Liver (tissue), 9 donors: ENCODE measurements around the gene DPYSL4. TPM values are rescaled to one million over a fixed set of nuclear protein-coding genes. Genes with fewer than 3 reads are reported as not detected.

Experiments used
- DNase-seq: peaks from one replicate; pipeline ENCODE4 v3.0.0-alpha.2; 2017; ENCODE audit warnings: low spot score
- H3K27ac ChIP-seq, 2 donors: one replicate each; pipeline ENCODE4 v1.7.0; 2013; ENCODE audit warnings: inconsistent platforms in 2 of 2, low read length in 2 of 2, control low read depth in 1 of 2, low read depth in 1 of 2, mild to moderate bottlenecking in 1 of 2
- H3K27me3 ChIP-seq, 4 donors: one replicate each; pipeline versions ENCODE4 v1.6.1 to v1.7.0; 2013; ENCODE audit warnings: low read length in 3 of 4, inconsistent platforms in 1 of 4, mild to moderate bottlenecking in 1 of 4, moderate library complexity in 1 of 4; ENCODE audit not compliant: control insufficient read depth in 4 of 4, insufficient read depth in 4 of 4
- H3K36me3 ChIP-seq, 4 donors: one replicate each; pipeline versions ENCODE4 v1.6.1 to v1.7.0; 2013; ENCODE audit warnings: low read length in 3 of 4, mild to moderate bottlenecking in 3 of 4, low read depth in 1 of 4, moderate library complexity in 1 of 4; ENCODE audit not compliant: control insufficient read depth in 4 of 4, insufficient read depth in 3 of 4
- H3K4me1 ChIP-seq, 4 donors: one replicate each; pipeline versions ENCODE4 v1.6.1 to v1.7.0; 2013; ENCODE audit warnings: low read length in 3 of 4, mild to moderate bottlenecking in 3 of 4, moderate library complexity in 1 of 4; ENCODE audit not compliant: control insufficient read depth in 4 of 4, insufficient read depth in 4 of 4
- H3K4me3 ChIP-seq, 3 donors: one replicate each; pipeline versions ENCODE4 v1.6.1 to v1.7.0; 2013; ENCODE audit warnings: low read length in 3 of 3, control low read depth in 1 of 3, low read depth in 1 of 3, mild to moderate bottlenecking in 1 of 3
- H3K9ac ChIP-seq, 2 donors: one replicate each; pipeline ENCODE4 v1.7.0; 2013; ENCODE audit warnings: low read length in 2 of 2, mild to moderate bottlenecking in 2 of 2, moderate library complexity in 2 of 2, control low read depth in 1 of 2, low read depth in 1 of 2
- H3K9me3 ChIP-seq, 4 donors: one replicate each; pipeline versions ENCODE4 v1.6.1 to v1.7.0; 2013; ENCODE audit warnings: low read length in 3 of 4; ENCODE audit not compliant: control insufficient read depth in 4 of 4
- ATF3 ChIP-seq: IDR thresholded peaks from 2 replicates; pipeline ENCODE4 v1.6.1; 2016; ENCODE audit warnings: antibody characterized with exemption
- CTCF ChIP-seq: fragments of 150-350 bp; IDR thresholded peaks from 2 replicates; pipeline ENCODE4 v1.5.1; 2017; ENCODE audit warnings: improper control_type of control experiment, low read depth, low read length; ENCODE audit not compliant: missing input control
- EGR1 ChIP-seq, 2 donors: IDR thresholded peaks; 2 replicates each; pipeline ENCODE4 v1.6.1; 2016 to 2018; ENCODE audit warnings: antibody characterized with exemption in 2 of 2, low read depth in 2 of 2
- FOXA1 ChIP-seq: IDR thresholded peaks from 2 replicates; pipeline ENCODE4 v1.6.1; 2016; ENCODE audit warnings: antibody characterized with exemption
- FOXA2 ChIP-seq: IDR thresholded peaks from 2 replicates; pipeline ENCODE4 v1.6.1; 2016; ENCODE audit warnings: antibody characterized with exemption
- GABPA ChIP-seq, 2 donors: IDR thresholded peaks in 1 of 2; conservative IDR thresholded peaks in 1 of 2; 2 replicates each; pipeline ENCODE4 v1.6.1; 2016; ENCODE audit warnings: antibody characterized with exemption in 2 of 2, mild to moderate bottlenecking in 1 of 2, moderate library complexity in 1 of 2
- HNF4A ChIP-seq, 2 donors: conservative IDR thresholded peaks; 2 replicates each; pipeline ENCODE4 v1.6.1; 2016; ENCODE audit warnings: antibody characterized with exemption in 2 of 2, mild to moderate bottlenecking in 2 of 2
- HNF4G ChIP-seq: IDR thresholded peaks from 2 replicates; pipeline ENCODE4 v1.6.1; 2016; ENCODE audit warnings: antibody characterized with exemption
- JUND ChIP-seq, 2 donors: IDR thresholded peaks; 2 replicates each; pipeline ENCODE4 v1.6.1; 2016; ENCODE audit warnings: antibody characterized with exemption in 2 of 2
- MAX ChIP-seq: IDR thresholded peaks from 2 replicates; pipeline ENCODE4 v1.6.1; 2016; ENCODE audit warnings: antibody characterized with exemption
- NR2F2 ChIP-seq: IDR thresholded peaks from 2 replicates; pipeline ENCODE4 v1.6.1; 2016; ENCODE audit warnings: antibody characterized with exemption
- RAD21 ChIP-seq, 2 donors: IDR thresholded peaks; 2 replicates each; pipeline ENCODE4 v1.6.1; 2016; ENCODE audit warnings: antibody characterized with exemption in 2 of 2, mild to moderate bottlenecking in 2 of 2
- REST ChIP-seq: IDR thresholded peaks from 2 replicates; pipeline ENCODE4 v1.6.1; 2016; ENCODE audit warnings: antibody characterized with exemption, mild to moderate bottlenecking
- RXRA ChIP-seq, 2 donors: IDR thresholded peaks; 2 replicates each; pipeline ENCODE4 v1.6.1; 2017 to 2018; ENCODE audit warnings: antibody characterized with exemption in 2 of 2, mild to moderate bottlenecking in 1 of 2
- SP1 ChIP-seq: IDR thresholded peaks from 2 replicates; pipeline ENCODE4 v1.6.1; 2018; ENCODE audit warnings: antibody characterized with exemption, mild to moderate bottlenecking
- TAF1 ChIP-seq: conservative IDR thresholded peaks from 2 replicates; pipeline ENCODE4 v1.6.1; 2016; ENCODE audit warnings: antibody characterized with exemption, mild to moderate bottlenecking
- YY1 ChIP-seq: IDR thresholded peaks from 2 replicates; pipeline ENCODE4 v1.6.1; 2016; ENCODE audit warnings: antibody characterized with exemption, mild to moderate bottlenecking
- ZBTB33 ChIP-seq: IDR thresholded peaks from 2 replicates; pipeline ENCODE4 v1.6.1; 2016; ENCODE audit warnings: antibody characterized with exemption
- WGBS: extraction: QIAGEN DNeasy Blood & Tissue Kit; methylation state at CpG from one replicate; pipeline ENCODE4 v1.1.7; 2013; 5-methylcytosine and 5-hydroxymethylcytosine counted together
- polyA plus RNA-seq, 2 donors: library from polyadenylated mRNA; stranded (reverse) in 1 of 2; unstranded in 1 of 2; fragments of 200-250 nt in 1 of 2; fragments of >200 nt in 1 of 2; fragmentation: Nextera tagmentation in 1 of 2; extraction: Ambion mirVana in 1 of 2; gene quantifications; one replicate each; pipeline versions ENCODE4 v1.2.1 to v1.2.3, GENCODE V29; 2013 to 2015
- total RNA-seq, 2 donors: library from RNA; depleted of rRNA; stranded (reverse); fragments of >200 nt; gene quantifications; one replicate each; pipeline ENCODE4 v1.2.3, GENCODE V29; 2014
- donor health status: healthy.
- donor health status: healthy.
- donor health status: healthy.
- donor health status: healthy.
- donor health status: healthy.

Gene DPYSL4
- total and polyA plus RNA-seq, 4 donors = 0.19 to 2.2 (median 0.26) TPM

GRCh38 chr10:132239126-132240031 lies 52.6 kb downstream of the DPYSL4 start:
- TF ChIP-seq ZBTB33 (no peak), SP1 (peak; percentile 25)
- no peaks in the 10 kb centered on the region for H3K4me1 ChIP-seq
- no peak overlapping the region for H3K4me3 ChIP-seq
- H3K9ac ChIP-seq = no peak overlapping the region
- no peak for DNase-seq
- H3K27ac ChIP-seq = no peak overlapping the region
- 75% methylated on average over 29 of the region's 29 CpGs for WGBS
- no peaks in the 10 kb centered on the region for H3K36me3 ChIP-seq
- H3K9me3 ChIP-seq = no peaks in the 10 kb centered on the region
- no peaks in the 10 kb centered on the region for H3K27me3 ChIP-seq

- DNase-seq = no peak
- no peaks in the 10 kb centered on the region for H3K4me1 ChIP-seq
Measured at GRCh38 chr10:132240156-132240555, 53.4 kb downstream of the DPYSL4 start.

More at GRCh38 chr10:132240156-132240555, 53.4 kb downstream of the DPYSL4 start:
- WGBS = 88% methylated on average over 15 of the region's 15 CpGs
- H3K27me3 ChIP-seq = no peaks in the 10 kb centered on the region
- H3K36me3 ChIP-seq = no peaks in the 10 kb centered on the region
- no peak overlapping the region for H3K4me3 ChIP-seq
- no peak overlapping the region for H3K27ac ChIP-seq
- H3K9me3 ChIP-seq = no peaks in the 10 kb centered on the region
- H3K9ac ChIP-seq = no peak overlapping the region
- TF ChIP-seq RAD21 (IDR thresholded peaks at IDR 0.05) = no peak
- no peak for TF ChIP-seq JUND (IDR thresholded peaks at IDR 0.05)
- no peak for TF ChIP-seq SP1
- no peak for TF ChIP-seq EGR1 (IDR thresholded peaks at IDR 0.05; ENCODE audit: low read depth in 2 of 2)
- no peak for TF ChIP-seq GABPA (IDR thresholded peaks at IDR 0.05 in 1 of 2, conservative IDR thresholded peaks at IDR 0.05 in 1 of 2)
- no peak for TF ChIP-seq ZBTB33
- TF ChIP-seq HNF4A (conservative IDR thresholded peaks at IDR 0.05) = no peak
- TF ChIP-seq MAX = no peak
- no peak for TF ChIP-seq YY1
- TF ChIP-seq FOXA2 = no peak
- no peak for TF ChIP-seq ATF3
- TF ChIP-seq FOXA1 = no peak
- TF ChIP-seq REST = no peak
- TF ChIP-seq HNF4G = no peak
- TF ChIP-seq TAF1 = no peak
- TF ChIP-seq NR2F2 = no peak
- no peak for TF ChIP-seq RXRA (IDR thresholded peaks at IDR 0.05)
- TF ChIP-seq CTCF = no peak
